CD4-positive, CD25-positive, alpha-beta regulatory T cell (primary cell): ENCODE data around the gene UBL3. TPM values are rescaled to one million over a fixed set of nuclear protein-coding genes. Genes with fewer than 3 reads are reported as not detected.

ENCODE experiments used
- ATAC-seq, 2 donors: fragments of 150-1000 bp; cut with Tn5 transposase; one replicate each; pipeline ENCODE4 v1.10.0; 2021; ENCODE audit warnings: low read depth in 2 of 2, moderate number of reproducible peaks in 2 of 2, moderate library complexity in 1 of 2
- DNase-seq, 3 donors: peaks; one replicate each; pipeline versions ENCODE4 v3.0.0 to v3.0.0-alpha.2; 2012 to 2022; ENCODE audit warnings: mixed read lengths in 1 of 3
- H3K27ac ChIP-seq: one replicate; pipeline ENCODE4 v1.7.0; 2013; ENCODE audit warnings: mild to moderate bottlenecking, low read length; ENCODE audit not compliant: insufficient read depth, poor library complexity, severe bottlenecking
- H3K27me3 ChIP-seq: one replicate; pipeline ENCODE4 v1.7.0; 2013; ENCODE audit warnings: low read length; ENCODE audit not compliant: control insufficient read depth, insufficient read depth
- H3K36me3 ChIP-seq: one replicate; pipeline ENCODE4 v1.7.0; 2013; ENCODE audit warnings: mild to moderate bottlenecking, low read length, moderate library complexity; ENCODE audit not compliant: control insufficient read depth, insufficient read depth
- H3K4me1 ChIP-seq: 2 replicates; pipeline ENCODE4 v1.7.0; 2013; ENCODE audit warnings: mild to moderate bottlenecking, low read length; ENCODE audit not compliant: insufficient read depth, control insufficient read depth, poor library complexity, severe bottlenecking
- H3K4me3 ChIP-seq: one replicate; pipeline ENCODE4 v1.7.0; 2013; ENCODE audit warnings: low read depth, mild to moderate bottlenecking, low read length, moderate library complexity
- H3K9me3 ChIP-seq, 2 experiments: 1 replicate in 1 of 2; 2 replicates in 1 of 2; pipeline ENCODE4 v1.7.0; 2013; ENCODE audit warnings: low read length in 2 of 2, mild to moderate bottlenecking in 1 of 2, moderate library complexity in 1 of 2; ENCODE audit not compliant: control insufficient read depth in 2 of 2
- H3K27ac Mint-ChIP-seq, 3 donors: one replicate each; pipeline ENCODE4 v1.8.0; 2020 to 2022; ENCODE audit warnings: mild to moderate bottlenecking in 3 of 3, mixed read lengths in 3 of 3, moderate library complexity in 2 of 3
- H3K27me3 Mint-ChIP-seq: one replicate; pipeline ENCODE4 v1.8.0; 2022; ENCODE audit warnings: mild to moderate bottlenecking, mixed read lengths
- H3K36me3 Mint-ChIP-seq: one replicate; pipeline ENCODE4 v1.8.0; 2020; ENCODE audit warnings: mixed read lengths
- H3K4me1 Mint-ChIP-seq, 4 donors: one replicate each; pipeline ENCODE4 v1.8.0; 2020 to 2022; ENCODE audit warnings: mixed read lengths in 4 of 4, mild to moderate bottlenecking in 1 of 4
- H3K4me3 Mint-ChIP-seq, 4 donors: one replicate each; pipeline ENCODE4 v1.8.0; 2020 to 2022; ENCODE audit warnings: mild to moderate bottlenecking in 4 of 4, mixed read lengths in 4 of 4, moderate library complexity in 3 of 4
- H3K9me3 Mint-ChIP-seq, 7 donors: one replicate each; pipeline ENCODE4 v1.8.0; 2020 to 2022; ENCODE audit warnings: mixed read lengths in 7 of 7, mild to moderate bottlenecking in 3 of 7, moderate library complexity in 2 of 7
- polyA plus RNA-seq, 4 donors: library from polyadenylated mRNA; unstranded; fragments of 300-500 nt; fragmentation: Illumina TruSeq; gene quantifications; one replicate each; pipeline ENCODE4 v1.2.3, GENCODE V29; 2021
- total RNA-seq: library from RNA; stranded (reverse); gene quantifications from one replicate; pipeline ENCODE4 v1.2.3, GENCODE V29; 2022

Gene UBL3
- total and polyA plus RNA-seq, 5 donors from 2014 or later, result 64.6 to 85.0 (median 71.4) TPM

DNA sequence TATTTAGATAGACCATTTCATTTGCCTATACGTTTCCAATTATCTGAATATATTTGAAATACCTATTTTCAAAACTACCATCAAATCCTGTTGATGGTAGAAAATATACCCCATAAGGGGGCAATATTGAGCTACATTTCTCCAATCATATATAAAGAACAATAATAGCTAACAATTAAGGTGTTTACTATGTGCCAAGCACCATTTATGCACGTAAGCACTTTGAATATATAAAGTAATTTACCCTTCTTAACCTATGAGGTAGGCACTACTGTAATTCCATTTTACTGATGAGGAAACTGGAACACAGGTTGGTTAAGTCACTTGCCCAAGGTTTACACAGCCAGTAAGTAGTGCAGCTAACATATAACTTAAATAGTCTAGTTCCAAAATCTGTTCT lies 79.2 kb downstream of the UBL3 start:
- H3K4me1 Mint-ChIP-seq, result peaks cover 11 to 22% (median 13%) of the 10 kb centered on the region in 4 donors
- ATAC-seq (peak; percentile 45 to 73), DNase-seq (peak in 2 of 3 donors; percentile 64 to 71)
- H3K27me3 ChIP-seq, result no peaks in the 10 kb centered on the region
- H3K4me1 ChIP-seq, result peaks cover 3% of the 10 kb centered on the region
- no peaks in the 10 kb centered on the region for H3K9me3 ChIP-seq
- H3K36me3 Mint-ChIP-seq, result peaks cover 9% of the 10 kb centered on the region
- peak overlapping the region; percentile 35 for H3K27ac ChIP-seq
- H3K27ac Mint-ChIP-seq, result no peak overlapping the region
- H3K27me3 Mint-ChIP-seq, result no peaks in the 10 kb centered on the region
- no peak overlapping the region for H3K4me3 ChIP-seq
- H3K36me3 ChIP-seq, result peaks cover 48% of the 10 kb centered on the region
- no peaks in the 10 kb centered on the region for H3K9me3 Mint-ChIP-seq
- no peak overlapping the region for H3K4me3 Mint-ChIP-seq

GRCh38 chr13:29767006-29767405 lies 83.4 kb downstream of the UBL3 start:
- H3K9me3 Mint-ChIP-seq, result peaks cover 0 to 1% (median 0%) of the 10 kb centered on the region in 7 donors

GRCh38 chr13:29763436-29764180 lies 86.8 kb downstream of the UBL3 start:
- Histone ChIP-seq H3K27ac (no peak overlapping the region), H3K4me3 (no peak overlapping the region), H3K4me1 (peaks cover 5% of the 10 kb centered on the region), H3K36me3 (peaks cover 27% of the 10 kb centered on the region), H3K27me3 (no peaks in the 10 kb centered on the region), H3K9me3 (no peaks in the 10 kb centered on the region)
- H3K9me3 Mint-ChIP-seq, result peaks cover 0 to 6% (median 2%) of the 10 kb centered on the region in 7 donors
- peak in 1 of 2 donors; percentile 38 for ATAC-seq
- H3K27ac Mint-ChIP-seq, result peak overlapping the region; percentile 14 to 90 (median 29)
- peaks cover 20% of the 10 kb centered on the region for H3K36me3 Mint-ChIP-seq
- peaks cover 25 to 41% (median 32%) of the 10 kb centered on the region in 4 donors for H3K4me1 Mint-ChIP-seq
- peak in 1 of 3 donors; percentile 80 for DNase-seq
- no peaks in the 10 kb centered on the region for H3K27me3 Mint-ChIP-seq
- H3K4me3 Mint-ChIP-seq, result peak overlapping the region in 2 of 4 donors; percentile 13 to 68

More at GRCh38 chr13:29767006-29767405, 83.4 kb downstream of the UBL3 start:
- ATAC-seq (no peak), DNase-seq (no peak)
- Histone ChIP-seq H3K4me3 (no peak overlapping the region), H3K4me1 (peaks cover 7% of the 10 kb centered on the region), H3K27me3 (no peaks in the 10 kb centered on the region), H3K36me3 (peaks cover 50% of the 10 kb centered on the region), H3K9me3 (no peaks in the 10 kb centered on the region), H3K27ac (no peak overlapping the region)
- H3K27ac Mint-ChIP-seq, result no peak overlapping the region
- H3K36me3 Mint-ChIP-seq, result peaks cover 14% of the 10 kb centered on the region
- peaks cover 25 to 26% (median 26%) of the 10 kb centered on the region in 4 donors for H3K4me1 Mint-ChIP-seq
- H3K4me3 Mint-ChIP-seq, result no peak overlapping the region
- no peaks in the 10 kb centered on the region for H3K27me3 Mint-ChIP-seq

DNA sequence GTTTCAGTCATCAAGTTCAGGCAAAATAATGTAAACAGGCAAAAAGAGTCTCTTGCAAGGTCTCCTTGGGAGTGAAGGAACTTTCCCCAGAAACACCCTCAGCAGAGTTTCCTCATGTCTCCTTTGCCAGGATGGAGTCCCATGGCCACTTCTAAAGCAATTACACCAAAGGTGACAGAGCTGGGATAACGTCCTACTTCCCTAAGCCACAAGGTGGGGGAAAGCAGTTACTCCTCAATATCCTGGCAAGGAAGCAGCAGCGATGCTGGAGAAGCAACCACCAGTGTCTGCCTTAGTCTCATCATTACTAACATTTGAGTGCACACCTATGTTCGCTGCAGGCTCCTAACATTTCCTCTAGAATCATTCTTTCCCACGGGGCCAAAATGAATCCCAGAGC lies 88.6 kb downstream of the UBL3 start:
- peak overlapping the region in 2 of 3 donors; percentile 1 to 72 for H3K27ac Mint-ChIP-seq
- H3K9me3 Mint-ChIP-seq, result peaks cover 0 to 6% (median 2%) of the 10 kb centered on the region in 7 donors
- Histone ChIP-seq H3K36me3 (peaks cover 17% of the 10 kb centered on the region), H3K9me3 (no peaks in the 10 kb centered on the region), H3K27me3 (no peaks in the 10 kb centered on the region), H3K27ac (no peak overlapping the region), H3K4me3 (no peak overlapping the region), H3K4me1 (peaks cover 7% of the 10 kb centered on the region)
- no peak for ATAC-seq
- H3K4me3 Mint-ChIP-seq, result no peak overlapping the region
- no peaks in the 10 kb centered on the region for H3K27me3 Mint-ChIP-seq
- H3K36me3 Mint-ChIP-seq, result peaks cover 14% of the 10 kb centered on the region
- no peak for DNase-seq
- H3K4me1 Mint-ChIP-seq, result peaks cover 25 to 44% (median 34%) of the 10 kb centered on the region in 4 donors

GRCh38 chr13:29761160-29761559 lies 89.3 kb downstream of the UBL3 start:
- no peak for ATAC-seq
- Mint-ChIP-seq H3K27me3 (no peaks in the 10 kb centered on the region), H3K27ac (peak overlapping the region in 1 of 3 donors; percentile 1), H3K36me3 (peaks cover 11% of the 10 kb centered on the region), H3K9me3 (peaks cover 0 to 6% (median 2%) of the 10 kb centered on the region in 7 donors), H3K4me3 (no peak overlapping the region), H3K4me1 (peaks cover 25 to 47% (median 34%) of the 10 kb centered on the region in 4 donors)
- Histone ChIP-seq H3K27me3 (no peaks in the 10 kb centered on the region), H3K9me3 (no peaks in the 10 kb centered on the region), H3K36me3 (peaks cover 11% of the 10 kb centered on the region), H3K4me1 (peaks cover 7% of the 10 kb centered on the region), H3K4me3 (no peak overlapping the region), H3K27ac (no peak overlapping the region)
- DNase-seq, result no peak

DNA sequence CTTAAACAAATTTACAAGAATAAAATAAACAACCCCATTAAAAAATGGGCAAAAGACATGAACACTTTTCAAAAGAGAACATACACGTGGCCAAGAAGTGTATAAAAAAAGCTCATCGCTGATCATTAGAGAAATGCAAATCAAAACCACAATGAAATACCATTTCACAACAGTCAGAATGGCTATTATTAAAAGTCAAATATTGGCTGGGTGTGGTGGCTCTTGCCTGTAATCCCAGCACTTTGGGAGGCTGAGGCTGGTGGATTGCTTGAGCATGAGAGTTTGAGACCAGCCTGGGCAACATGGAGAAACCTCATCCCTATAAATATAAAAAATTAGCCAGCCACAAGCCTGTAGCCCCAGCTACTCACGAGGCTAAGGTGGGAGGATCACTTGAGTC lies 89.9 kb downstream of the UBL3 start:
- Histone ChIP-seq H3K27ac (no peak overlapping the region), H3K4me3 (no peak overlapping the region), H3K4me1 (peaks cover 7% of the 10 kb centered on the region), H3K36me3 (peaks cover 5% of the 10 kb centered on the region), H3K27me3 (no peaks in the 10 kb centered on the region), H3K9me3 (no peaks in the 10 kb centered on the region)
- H3K4me3 Mint-ChIP-seq, result no peak overlapping the region
- H3K27ac Mint-ChIP-seq, result no peak overlapping the region
- H3K9me3 Mint-ChIP-seq, result peaks cover 0 to 6% (median 2%) of the 10 kb centered on the region in 7 donors
- DNase-seq (no peak), ATAC-seq (no peak)
- peaks cover 25 to 49% (median 34%) of the 10 kb centered on the region in 4 donors for H3K4me1 Mint-ChIP-seq
- H3K27me3 Mint-ChIP-seq, result no peaks in the 10 kb centered on the region
- peaks cover 11% of the 10 kb centered on the region for H3K36me3 Mint-ChIP-seq

DNA sequence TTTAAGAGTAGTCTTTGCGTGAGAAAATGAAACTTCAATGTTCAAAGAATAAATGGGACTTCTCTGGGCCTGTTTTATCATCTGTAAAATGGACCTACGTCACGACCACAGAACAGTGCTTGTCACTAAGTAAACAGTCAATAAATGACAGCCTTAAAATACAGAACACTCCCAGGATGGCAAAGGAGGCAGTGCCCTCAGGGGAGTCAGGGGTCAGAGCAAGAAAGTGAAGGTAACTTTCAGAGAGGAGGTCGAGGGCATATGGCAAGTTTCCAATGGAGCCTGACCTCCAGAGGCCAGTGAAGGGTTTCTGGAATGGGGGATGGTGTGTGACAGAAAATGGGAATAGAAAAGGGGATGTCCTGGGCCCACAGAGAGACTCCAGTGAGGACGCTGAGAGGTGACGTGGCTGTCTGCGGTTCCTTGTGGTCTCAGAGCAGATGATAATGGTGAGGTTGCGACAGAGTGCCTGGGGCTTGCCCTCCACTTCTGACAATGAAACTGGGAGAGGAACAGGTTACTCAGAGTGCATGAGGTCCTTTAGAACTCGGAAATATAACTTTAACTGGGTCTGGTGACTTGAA lies 91.8 kb downstream of the UBL3 start:
- Histone ChIP-seq H3K27me3 (no peaks in the 10 kb centered on the region), H3K27ac (no peak overlapping the region), H3K9me3 (no peaks in the 10 kb centered on the region), H3K4me1 (peaks cover 4% of the 10 kb centered on the region), H3K4me3 (no peak overlapping the region), H3K36me3 (peaks cover 4% of the 10 kb centered on the region)
- Mint-ChIP-seq H3K9me3 (peaks cover 0 to 6% (median 2%) of the 10 kb centered on the region in 7 donors), H3K27me3 (peaks cover under 1% of the 10 kb centered on the region), H3K4me1 (peaks cover 14 to 45% (median 26%) of the 10 kb centered on the region in 4 donors), H3K27ac (peak overlapping the region in 2 of 3 donors; percentile 94 to 95), H3K4me3 (peak overlapping the region in 2 of 4 donors; percentile 60 to 73), H3K36me3 (peaks cover 6% of the 10 kb centered on the region)
- ATAC-seq (peak; percentile 65 to 72), DNase-seq (peak; percentile 38 to 65 (median 42))
